Activated CD8-positive, alpha-beta memory T cell treated with anti-CD3 and anti-CD28 coated beads for 4 hours (primary cell): Measurements from ENCODE around the gene SPATA13.
"Not testable (repeated sequence)": the region's sequence is repeated elsewhere in the genome, so short reads cannot be mapped to it uniquely, and the experiment has no call there.

Experiments used
- DNase-seq, 2 donors: peaks; one replicate each; pipeline ENCODE4 v3.0.0-alpha.2; 2020; ENCODE audit warnings: low read depth in 2 of 2

Gene SPATA13

DNA sequence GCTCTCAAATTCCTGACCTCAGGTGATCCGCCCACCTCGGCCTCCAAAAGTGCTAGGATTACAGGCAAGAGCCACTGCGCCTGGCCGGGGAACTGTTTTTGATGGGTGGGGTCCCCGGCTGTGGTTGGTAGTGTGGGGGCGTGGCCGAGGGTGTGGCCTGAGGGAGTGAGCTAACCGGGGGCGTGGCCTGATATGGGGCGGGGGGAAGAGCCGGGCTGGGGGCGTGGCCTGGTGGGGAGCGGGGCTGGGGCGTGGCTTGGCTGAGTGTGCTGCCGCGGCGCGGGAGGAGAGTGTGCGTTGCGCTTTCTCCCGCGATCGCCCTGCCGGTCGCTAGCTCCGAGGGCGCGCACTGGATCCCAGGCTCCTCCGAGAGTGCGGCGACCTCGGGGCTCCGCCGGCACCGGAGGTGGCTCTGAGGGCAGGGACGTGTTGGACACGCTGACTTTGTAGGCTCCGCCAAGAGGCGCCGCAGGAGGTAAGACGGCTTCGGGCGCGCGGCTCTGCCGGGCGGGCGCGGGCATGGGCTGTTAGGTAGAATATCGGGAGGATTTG is at the start of gene SPATA13:
SPATA13 (plus strand) TSS at position 263 of the 552 bp plus-strand sequence. CDS start 62,210 bp downstream, outside the sequence.
- peak; percentile 82 to 87 for DNase-seq

DNA sequence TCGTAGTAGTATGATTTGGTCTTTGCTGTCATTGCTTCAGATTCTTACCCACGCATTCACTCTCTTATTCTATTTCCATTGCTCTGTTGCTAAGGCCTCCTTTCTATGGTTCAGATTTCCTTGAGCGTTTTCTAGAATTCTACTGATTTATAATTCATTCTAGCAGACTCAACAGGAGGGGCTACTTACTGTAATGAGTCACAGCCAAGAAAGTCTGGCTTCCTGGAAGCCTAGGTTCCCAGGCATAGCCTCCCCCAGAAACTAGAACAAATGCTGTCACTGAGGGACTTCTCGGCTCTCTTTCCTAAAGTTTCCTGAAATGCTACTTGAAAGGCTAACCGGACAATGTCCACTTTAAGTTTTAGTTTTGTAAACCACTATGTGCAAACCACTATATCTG is 47.7 kb upstream of the SPATA13 start:
- no peak for DNase-seq

DNA sequence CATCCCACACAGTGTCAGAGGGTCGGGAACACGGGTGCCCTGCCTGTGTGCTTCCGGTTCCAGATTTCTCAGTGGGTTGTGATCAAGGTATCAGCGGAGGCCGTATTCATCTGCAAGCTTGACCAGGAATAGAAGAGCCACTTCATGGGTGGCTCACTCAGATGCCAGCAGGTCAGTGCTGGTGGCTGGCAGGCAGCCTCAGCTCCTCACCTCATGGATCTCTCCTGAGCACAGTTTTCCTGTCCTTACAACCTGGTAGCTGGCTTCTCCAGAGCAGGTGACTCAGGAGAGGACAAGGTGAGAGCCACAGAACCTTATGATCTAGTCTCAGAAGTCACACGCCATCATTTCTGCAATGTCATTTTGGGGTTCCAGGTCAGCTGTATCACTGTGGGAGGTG is 44.8 kb upstream of the SPATA13 start:
- DNase-seq, result no peak

DNA sequence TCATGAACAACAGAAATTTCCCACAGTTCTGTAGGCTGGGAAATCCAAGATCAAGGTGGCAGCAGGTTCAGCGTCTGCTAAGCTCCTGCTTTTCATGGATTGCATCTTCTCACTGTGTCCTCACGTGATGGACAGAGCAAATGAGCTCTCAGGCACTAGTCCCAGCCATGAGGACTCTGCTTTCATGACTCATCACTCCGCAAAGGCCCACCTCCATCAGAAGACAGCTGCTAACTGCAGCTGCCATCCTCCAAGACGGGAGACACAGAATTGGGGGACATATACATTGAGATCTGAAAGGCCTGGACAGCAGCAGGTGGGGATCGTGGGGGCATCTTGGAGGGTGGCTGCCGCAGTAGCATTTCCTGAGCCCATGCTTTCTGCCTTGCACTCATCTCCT is 44.4 kb upstream of the SPATA13 start:
- no peak for DNase-seq

DNA sequence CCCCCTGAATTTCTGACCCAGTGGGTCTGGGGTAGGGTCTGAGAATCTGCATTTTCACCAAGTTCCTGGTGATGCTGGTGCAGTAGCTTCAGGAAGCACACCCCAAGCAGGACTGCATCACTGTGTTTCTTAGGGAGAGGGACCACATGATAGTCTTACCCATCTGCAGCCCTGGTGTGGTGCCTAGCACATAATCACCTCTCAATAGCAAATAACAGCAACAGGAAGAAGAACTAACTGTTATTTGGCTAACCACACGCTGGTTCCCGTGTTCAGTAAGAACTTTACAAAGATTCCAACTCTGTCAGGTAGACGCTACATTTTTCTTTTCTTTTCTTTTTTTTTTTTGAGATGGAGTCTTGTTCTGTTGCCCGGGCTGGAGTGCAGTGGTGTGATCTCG is 41.9 kb upstream of the SPATA13 start:
- no peak for DNase-seq

DNA sequence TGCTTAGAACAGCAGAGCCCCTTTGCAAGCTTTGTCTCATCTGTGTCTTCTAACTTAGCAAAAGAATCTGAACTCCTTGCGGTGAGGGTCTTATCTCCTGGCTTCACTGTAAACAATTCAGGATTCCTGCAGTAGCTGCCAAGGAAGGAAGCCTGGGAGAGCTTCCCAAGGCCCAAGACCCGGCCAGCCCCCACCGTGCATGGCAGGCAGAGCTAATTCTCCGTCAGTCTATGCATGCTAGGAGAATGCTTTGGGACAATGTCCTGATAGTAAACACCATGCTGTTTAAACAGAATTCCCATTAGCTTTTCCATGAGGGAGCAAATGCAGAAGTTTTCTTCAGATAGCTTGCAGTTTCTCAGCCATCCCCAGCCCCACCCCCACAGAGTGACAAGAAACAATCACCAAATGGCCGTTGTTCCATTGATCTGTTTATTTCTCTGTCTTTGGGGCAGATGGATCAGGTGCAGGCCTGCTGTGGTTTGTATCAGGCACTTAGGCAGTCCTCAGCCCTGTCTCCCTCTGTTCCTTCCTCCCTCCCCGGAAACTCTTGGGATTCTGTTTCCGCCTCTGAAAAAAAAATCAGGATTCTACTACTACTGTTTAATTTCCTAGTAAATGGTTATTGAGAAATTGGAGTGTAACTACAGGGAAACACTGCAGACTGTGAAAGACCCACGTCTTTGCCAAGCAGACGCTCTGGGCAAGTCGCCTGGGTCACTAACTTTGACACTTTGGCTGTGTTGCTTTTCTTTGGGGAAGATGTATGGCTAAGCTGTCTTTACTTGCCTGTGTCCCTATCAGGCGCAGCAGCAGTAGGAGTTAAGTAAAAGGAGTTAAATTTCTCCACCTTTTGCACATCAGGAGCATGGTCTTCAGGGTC is 40.7 kb upstream of the SPATA13 start:
- DNase-seq, result no peak

DNA sequence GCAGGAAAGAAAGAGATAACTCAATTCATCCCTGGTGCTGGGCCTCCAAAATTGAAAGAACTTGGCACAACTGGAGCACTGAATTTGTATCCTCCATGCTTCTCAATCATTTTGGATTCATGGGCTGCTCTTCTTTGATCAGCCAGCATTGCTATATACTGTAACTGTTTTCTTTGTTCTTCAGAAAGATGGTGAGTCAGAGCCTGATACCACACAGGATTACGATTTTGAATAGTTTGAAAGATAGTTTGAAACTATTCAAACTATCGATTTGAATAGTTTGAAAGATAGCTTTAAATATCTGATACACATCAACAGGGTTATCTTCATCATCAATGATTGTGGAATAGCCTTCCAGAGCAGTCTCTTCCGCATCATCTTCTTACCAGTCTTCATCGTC is 38.5 kb upstream of the SPATA13 start:
- not testable (repeated sequence) for DNase-seq

DNA sequence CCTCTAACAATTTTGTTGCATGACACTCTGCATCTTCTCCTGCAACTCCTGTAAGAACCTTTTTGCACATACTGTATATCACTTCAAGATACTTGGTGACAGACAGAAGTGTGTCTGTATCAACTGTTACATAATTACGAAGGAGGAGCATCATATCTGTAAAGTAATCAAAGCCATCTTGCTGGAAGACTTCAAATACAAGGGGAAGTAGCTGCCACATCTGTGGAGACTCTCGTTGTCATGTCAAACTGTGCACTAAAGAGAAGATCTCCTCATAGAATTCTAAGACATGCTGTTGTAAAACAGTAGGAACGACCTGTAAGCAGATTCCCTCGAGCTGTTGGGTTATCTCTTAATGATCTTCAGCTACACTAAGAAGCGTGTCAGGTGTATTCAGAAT is 38.0 kb upstream of the SPATA13 start:
- no peak for DNase-seq

DNA sequence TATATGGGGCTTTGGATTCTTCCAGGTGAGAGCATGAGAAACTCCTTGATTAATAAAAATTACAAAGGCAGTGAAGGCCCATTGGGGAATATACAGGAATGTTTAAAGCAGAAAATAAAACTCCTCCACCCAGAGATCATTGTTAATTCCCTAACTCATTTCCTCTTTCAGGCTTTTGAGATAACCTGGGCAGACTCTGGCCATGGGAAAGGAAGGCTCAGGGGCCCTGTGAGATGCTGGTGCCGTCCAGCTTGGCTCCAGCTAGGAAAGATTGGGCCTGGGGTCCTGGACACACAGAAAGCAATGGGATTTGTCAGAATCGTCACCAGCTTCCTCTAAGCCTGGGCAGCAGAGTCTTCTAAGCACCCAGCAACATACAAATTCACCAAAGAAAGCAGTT is 36.8 kb upstream of the SPATA13 start:
- no peak for DNase-seq

DNA sequence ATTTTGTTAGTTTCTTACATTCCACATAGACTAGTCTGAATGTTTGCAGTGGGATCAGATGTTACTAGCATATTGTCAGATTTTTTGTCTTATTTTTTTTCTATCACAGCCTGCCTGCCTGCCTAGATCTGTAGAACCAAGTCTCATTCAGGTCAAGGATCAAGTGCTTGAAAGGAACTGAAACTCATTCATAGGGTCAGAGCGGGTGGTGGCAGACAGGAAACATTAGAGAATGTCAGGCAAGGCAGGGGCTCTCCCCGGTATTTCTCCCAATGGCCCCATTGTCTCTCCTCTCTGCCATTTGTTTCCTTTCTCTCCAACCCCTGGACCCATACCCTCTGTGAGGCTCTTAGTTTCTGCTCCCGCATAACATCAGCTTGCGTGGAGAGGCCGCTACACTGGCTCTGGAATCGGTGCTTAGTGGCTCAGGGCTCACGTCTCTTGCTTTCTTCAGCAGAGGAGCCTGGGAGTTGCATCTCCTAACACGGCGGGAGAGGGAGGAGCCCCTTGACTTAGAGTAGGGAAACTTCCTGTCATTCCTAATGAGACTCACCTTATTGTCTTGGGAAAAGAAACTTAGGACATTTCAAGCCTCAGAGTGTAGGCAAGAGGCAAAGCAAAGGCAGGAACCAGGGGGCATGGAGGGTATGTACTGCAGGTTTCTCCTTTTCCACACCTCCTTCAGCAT is 35.6 kb upstream of the SPATA13 start:
- no peak for DNase-seq

DNA sequence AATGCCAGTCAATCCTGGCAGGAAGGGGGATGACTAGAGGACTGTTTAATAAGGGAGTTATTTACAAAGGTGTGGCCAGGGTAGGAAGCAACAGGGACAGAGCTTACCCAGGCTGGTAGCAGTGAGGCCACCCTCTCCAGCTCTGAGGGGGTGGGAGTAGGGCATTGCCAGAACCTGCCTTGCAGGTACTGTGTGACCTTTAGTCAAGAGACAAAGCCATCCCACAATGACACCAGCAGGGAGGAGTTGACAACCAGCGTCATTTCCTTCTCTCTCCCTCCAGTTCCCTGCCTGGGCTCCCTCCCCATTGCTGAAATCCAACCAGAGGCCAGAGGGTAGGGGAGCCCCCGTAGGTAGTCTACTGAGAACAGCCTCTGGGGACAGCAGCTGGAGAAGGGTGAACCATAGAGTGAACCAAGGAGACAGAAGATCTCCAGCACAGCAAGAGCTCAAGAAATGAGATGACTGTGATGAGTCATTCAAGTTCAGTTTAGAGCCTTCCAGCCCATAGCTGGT is 33.3 kb upstream of the SPATA13 start:
- no peak for DNase-seq

DNA sequence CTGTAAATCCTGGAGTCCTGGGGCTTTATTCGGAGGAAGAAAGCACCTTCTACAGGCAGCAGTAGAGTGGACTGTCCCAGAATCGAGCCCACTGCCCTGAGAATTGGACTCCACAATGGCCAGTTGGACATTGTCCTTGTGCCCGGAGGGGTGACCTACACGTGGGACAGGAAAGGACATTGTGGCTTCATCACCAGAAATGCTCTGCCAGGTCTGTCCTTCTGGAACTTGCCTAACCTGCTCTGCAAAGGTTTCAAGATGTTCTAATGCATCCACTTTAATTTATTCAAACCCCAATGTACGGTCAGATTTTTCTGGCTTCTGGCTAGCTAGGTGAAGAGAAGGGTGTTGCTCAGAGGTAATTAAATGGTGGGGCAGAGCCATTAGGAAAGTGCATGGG is 32.4 kb upstream of the SPATA13 start:
- no peak for DNase-seq

DNA sequence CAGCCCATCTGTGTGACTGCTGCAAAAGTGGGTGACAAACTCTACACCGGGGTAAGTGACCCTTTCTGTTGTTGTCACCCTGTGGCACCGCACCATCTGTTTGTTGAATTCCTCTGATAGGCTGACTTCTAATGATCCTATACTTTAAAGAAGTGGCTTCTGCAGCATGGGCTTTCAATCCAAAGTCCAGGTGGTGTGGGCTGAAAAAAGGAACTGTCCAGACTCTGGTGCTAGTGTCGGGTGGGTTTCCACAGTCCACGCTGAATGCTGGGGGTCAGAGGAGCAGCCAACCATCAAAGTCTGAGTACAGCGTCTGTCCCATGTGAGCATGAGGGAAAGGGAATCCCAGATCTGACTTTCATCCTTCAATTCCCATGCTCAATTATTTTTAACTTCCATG is 31.6 kb upstream of the SPATA13 start:
- DNase-seq, result no peak

DNA sequence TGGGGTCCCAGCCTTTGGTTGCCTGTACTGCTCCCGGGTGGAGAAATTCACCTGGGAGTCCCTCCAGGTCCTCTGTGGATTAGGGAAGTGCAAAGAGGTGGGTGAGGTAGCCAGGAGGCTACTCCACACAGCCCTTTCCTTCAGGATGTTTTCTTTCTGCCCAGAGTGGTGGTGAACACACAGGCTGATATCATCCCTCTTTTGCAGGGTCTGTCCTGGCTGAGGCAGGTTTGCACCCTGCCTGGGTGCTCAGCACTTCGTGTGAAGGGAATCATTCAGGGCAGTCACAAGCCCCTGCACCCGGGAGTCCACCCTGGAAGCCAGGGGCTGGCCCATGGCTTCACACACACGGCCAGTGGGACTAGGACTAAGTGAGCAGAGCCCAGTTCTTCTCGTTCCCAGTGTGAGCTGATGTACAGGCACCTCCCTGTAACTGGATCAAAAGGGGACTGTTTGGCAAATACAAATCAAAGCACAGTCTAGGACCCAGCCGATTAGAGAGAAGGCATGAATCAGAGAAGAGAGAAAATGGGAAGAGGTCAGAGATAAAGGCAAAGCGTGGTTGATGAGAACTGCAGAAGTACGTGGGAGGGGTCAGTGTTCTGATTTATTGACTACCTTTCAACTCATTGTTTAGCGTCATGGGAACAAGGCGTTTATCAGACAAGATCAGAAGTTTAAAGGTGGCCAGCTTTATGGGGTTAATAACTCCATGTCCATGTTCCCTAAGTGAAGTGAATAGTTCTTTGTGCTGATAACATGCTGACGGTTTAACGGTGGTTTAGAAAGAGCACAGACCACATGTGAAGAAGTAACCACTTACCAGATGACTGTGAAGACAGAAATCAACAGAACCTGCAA is 30.4 kb upstream of the SPATA13 start:
- DNase-seq, result no peak

DNA sequence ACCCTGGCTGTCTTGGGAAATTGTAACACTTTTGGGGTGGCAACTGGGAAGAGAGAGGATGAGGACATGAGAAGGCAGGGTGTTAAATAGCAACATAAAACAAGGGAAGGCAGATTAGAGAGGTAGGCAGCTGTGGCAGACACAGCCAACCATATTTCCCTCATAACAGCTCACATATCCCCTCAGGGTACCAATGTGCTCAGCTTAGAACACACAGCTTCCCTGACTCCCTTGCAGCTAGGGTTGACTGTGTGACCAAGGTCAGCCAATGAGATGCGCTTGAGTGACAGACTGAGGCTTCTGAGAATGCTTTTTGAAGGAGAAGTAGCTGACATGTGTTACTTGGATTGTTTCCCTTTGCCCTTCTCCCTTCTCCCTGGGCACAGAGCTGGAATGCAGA is 28.8 kb upstream of the SPATA13 start:
- no peak for DNase-seq

DNA sequence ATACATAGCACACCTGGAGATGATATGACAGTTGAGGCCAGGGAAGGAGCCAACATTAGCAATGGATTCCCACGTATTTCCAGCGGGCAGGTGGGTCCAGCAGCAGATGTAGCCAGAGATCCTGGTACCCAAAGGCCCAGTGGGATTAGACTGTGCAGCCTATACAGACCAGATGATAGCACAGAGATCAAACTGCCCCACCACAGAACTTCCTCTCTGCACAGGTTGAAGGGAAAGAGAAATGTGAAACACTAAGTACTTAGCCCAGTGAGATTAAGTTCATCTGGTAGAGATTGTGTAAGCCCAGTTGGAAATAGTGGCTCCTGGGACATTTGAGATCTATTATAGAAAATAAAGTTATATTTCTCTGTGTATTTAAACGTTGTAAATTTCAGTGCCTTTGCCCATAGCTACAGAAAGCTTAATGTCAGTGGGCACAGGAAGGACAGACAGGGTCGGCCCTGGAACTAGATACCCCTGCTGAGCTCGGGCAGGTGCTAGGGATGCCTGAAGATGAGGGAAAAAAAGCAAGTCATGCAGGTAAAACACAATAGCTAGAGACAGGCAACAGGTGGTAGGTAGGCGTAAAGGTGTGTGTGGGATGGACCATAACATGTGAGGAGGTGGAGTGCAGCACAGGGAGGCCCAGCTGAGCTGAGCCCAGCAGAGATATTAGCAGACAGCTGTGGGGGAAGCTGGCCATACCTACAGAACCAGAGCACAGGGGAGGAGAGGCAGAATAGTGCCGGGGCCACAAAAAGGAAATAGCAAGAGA is 27.3 kb upstream of the SPATA13 start:
- no peak for DNase-seq

DNA sequence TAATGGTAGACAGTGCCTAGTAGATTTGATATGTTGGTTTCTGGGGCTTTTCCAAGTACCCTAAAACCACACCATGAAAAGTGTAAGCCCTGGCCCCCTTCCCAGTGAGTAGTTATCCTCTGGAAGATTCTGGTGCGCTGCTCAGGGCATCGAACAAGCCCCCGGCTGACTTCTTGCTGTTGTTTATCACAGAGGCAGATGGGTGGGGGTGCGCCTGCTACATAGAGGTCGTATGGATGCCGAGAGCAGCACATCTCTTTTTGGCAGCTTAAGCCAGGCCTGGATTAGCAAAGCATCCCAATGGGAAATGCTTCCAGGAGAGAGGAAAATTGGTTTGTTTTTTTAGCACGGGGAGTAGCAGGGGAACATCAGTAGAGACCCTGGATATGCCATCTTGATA is 26.3 kb upstream of the SPATA13 start:
- no peak for DNase-seq

DNA sequence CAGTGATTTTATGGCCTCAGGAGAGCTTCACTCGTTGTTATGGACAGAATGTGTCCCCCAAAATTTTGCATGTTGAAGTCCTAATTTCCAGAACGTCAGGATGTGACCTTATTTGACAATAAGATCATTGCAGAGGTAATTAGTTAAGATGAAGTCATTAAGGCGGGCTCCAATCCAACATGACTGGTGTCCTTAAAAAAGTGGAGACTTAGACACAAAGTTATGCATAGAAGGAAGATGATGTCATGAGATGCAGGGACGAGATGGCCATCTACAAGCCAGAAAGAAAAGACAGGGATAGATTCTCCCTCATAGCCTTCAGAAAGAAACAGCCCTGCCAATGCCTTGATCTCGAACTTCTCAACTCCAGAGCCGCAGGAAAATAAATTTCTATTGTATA is 25.8 kb upstream of the SPATA13 start:
- no peak for DNase-seq

DNA sequence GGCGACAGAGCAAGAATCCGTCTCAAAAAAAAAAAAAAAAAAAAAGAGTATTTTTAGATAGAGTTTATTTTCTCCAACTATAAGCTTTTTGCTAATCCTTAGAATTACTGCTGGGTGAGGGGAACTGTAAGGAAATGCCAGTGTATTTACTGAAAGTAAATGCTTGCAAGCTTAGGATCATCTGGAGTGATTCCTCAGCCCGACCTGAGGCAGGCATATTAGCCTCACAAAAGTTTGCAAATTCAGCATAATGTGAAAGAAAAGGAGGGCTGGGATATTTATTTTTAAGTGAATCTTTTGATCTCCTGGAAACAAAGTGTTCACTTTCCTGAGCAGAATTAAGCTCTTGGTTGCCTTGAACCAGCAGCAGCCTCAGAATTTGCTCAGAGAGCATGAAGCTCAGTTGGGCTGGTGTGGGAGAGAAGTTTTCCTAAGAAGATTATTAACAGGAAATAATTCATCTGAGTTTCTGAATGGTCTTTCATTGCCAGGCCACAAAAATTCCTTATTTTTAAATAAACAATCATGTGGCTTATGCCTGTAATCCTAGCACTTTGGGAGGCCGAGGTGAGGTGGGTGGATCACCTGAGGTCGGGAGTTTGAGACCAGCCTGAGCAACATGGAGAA is 24.7 kb upstream of the SPATA13 start:
- DNase-seq, result no peak

DNA sequence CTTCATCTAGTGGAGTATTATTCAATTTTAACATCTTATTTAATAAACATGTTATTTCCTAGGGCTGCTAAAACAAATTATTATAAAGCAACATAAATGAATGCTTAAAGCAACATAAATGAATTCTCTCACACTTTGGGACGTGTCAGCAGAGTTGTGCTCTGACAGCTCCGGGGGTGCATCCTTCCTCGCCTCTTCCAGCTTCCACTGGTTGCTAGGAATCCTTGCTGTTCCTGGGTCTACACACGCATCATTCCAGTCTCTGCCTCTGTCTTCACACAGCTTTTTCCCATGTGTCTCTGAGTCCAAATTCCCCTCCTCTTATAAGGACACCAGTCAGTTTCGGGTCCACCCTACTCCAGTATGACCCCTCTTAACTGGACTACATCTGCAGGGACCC is 21.6 kb upstream of the SPATA13 start:
- no peak for DNase-seq
